ENCODE data around the gene HNRNPLL.

The HNRNPLL gene

GRCh38 chr2:38631976-38632375 is 29.2 kb upstream of the HNRNPLL start:
- TF ChIP-seq, protein P1, sequence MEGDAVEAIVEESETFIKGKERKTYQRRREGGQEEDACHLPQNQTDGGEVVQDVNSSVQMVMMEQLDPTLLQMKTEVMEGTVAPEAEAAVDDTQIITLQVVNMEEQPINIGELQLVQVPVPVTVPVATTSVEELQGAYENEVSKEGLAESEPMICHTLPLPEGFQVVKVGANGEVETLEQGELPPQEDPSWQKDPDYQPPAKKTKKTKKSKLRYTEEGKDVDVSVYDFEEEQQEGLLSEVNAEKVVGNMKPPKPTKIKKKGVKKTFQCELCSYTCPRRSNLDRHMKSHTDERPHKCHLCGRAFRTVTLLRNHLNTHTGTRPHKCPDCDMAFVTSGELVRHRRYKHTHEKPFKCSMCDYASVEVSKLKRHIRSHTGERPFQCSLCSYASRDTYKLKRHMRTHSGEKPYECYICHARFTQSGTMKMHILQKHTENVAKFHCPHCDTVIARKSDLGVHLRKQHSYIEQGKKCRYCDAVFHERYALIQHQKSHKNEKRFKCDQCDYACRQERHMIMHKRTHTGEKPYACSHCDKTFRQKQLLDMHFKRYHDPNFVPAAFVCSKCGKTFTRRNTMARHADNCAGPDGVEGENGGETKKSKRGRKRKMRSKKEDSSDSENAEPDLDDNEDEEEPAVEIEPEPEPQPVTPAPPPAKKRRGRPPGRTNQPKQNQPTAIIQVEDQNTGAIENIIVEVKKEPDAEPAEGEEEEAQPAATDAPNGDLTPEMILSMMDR (IDR thresholded peaks at IDR 0.05; ENCODE audit: borderline replicate concordance, control extremely low read depth, extremely low read depth, insufficient read depth, missing control alignments), result no peak
- in situ Hi-C loops (cut with MboI; ENCODE audit: low sequenced_read_pairs, unreplicated experiment), result no loop called here
- no peak for DNase-seq (ENCODE audit: low spot score)

- in situ Hi-C loops (cut with MboI; ENCODE audit: low sequenced_read_pairs, unreplicated experiment), result no loop called here
These were observed 27.0 kb upstream of the HNRNPLL start for GRCh38 chr2:38629684-38630083.

DNA sequence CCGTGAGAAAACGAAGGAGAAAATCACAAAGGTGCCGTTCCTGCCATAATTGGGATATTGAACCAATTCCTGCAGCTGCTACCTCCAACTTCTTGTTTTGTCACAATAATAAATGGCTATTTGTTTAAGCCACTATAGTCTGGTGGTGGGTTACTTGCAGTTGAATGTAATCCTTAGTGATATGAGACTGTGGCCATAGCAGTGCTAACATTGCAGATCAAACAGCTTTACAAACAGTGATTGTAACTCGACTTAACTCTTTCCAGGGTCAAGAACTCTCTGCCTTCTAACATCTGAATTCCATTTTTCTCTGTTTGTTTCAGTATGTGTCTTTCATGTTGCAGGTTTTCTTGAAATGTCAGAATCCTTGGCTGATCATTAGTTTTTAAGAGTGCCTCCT is 24.7 kb upstream of the HNRNPLL start:
- TF ChIP-seq, protein P1 (IDR thresholded peaks at IDR 0.05; ENCODE audit: borderline replicate concordance, control extremely low read depth, extremely low read depth, insufficient read depth, missing control alignments), result no peak
- no peak for DNase-seq (ENCODE audit: low spot score)
- in situ Hi-C loops (cut with MboI; ENCODE audit: low sequenced_read_pairs, unreplicated experiment), result no loop called here

More at GRCh38 chr2:38629684-38630083, 27.0 kb upstream of the HNRNPLL start:
- TF ChIP-seq, protein P1 (IDR thresholded peaks at IDR 0.05; ENCODE audit: borderline replicate concordance, control extremely low read depth, extremely low read depth, insufficient read depth, missing control alignments), result no peak
- DNase-seq (ENCODE audit: low spot score), result no peak

- in situ Hi-C loops (cut with MboI; ENCODE audit: low sequenced_read_pairs, unreplicated experiment), result no loop called here
- TF ChIP-seq, protein P1 (IDR thresholded peaks at IDR 0.05; ENCODE audit: borderline replicate concordance, control extremely low read depth, extremely low read depth, insufficient read depth, missing control alignments), result no peak
- DNase-seq (ENCODE audit: low spot score), result no peak
These were observed 23.8 kb upstream of the HNRNPLL start for GRCh38 chr2:38626326-38627035.

DNA sequence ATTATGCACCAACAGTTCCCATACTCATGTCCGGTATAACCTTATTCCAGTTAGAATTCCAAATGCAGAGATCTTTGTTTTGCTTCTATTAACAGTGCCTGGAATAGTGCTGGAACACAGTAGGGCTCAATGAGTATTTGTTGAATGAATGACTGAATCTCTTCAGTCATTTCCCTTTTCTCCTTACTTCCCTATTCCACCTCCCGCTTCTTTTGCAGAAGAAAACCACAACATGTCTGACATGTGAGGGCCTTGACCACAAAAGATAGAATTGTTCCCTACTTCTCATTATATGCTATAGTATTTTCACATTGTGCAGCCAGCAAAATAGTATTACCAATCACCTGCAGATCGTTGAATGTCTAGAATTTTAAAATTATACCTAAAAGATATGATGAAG is 19.5 kb upstream of the HNRNPLL start:
- TF ChIP-seq, protein P1 (IDR thresholded peaks at IDR 0.05; ENCODE audit: borderline replicate concordance, control extremely low read depth, extremely low read depth, insufficient read depth, missing control alignments), result no peak
- DNase-seq (ENCODE audit: low spot score), result no peak
- in situ Hi-C loops (cut with MboI; ENCODE audit: low sequenced_read_pairs, unreplicated experiment), result no loop called here

GRCh38 chr2:38621018-38621417 is 18.3 kb upstream of the HNRNPLL start:
- in situ Hi-C loops (cut with MboI; ENCODE audit: low sequenced_read_pairs, unreplicated experiment), result no loop called here
- TF ChIP-seq, protein P1 (IDR thresholded peaks at IDR 0.05; ENCODE audit: borderline replicate concordance, control extremely low read depth, extremely low read depth, insufficient read depth, missing control alignments), result no peak
- DNase-seq (ENCODE audit: low spot score), result no peak
